ENCODE data around the gene BCDIN3D. TPM values are rescaled to one million over a fixed set of nuclear protein-coding genes. Genes with fewer than 3 reads are reported as not detected.
A peak's percentile ranks its signal among the peaks of the same experiment; 100 is the strongest.

Gene BCDIN3D
- total and polyA plus RNA-seq, 2 donors: 5.2 to 7.0 TPM

DNA sequence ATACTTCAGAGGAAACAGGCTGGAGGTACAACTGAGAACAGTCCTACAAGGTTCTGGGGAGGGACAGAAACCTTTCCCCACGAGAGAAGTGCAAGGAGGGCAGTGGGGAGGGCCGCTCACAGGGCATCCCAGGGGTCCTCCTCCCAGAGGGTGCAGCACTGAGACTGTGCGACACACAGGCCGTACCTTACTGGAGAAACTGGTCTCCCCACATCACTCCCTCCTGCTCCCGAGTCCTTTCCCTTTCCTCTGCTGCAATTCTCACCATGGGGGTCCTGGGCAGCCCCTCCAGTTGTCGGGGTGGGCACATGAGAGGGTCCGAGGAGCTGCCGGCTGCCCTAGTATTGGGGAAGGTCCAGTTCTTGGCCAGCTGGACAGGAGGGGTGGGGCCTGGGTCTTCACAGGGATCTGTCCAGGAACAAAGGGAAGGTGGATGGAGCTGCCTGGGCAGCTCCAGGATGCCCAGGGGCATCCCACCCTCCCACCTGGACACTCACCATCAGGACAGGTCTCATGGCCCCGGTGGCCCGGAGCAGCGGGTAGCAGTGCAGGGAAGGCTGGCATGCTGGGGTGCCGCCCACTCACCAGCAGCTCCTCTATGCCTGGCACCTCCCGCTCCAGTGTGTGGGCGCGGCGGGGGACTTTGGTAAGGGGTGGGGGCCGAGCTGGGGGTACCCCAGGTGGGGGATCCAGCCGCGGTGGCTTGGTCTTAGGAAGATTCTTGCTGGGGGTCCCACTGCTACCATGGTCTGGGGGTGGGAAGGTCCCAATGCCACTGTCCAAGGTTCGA is 50.5 kb downstream of the BCDIN3D start:
- H3K36me3 ChIP-seq (ENCODE audit: control insufficient read depth in 2 of 2, insufficient read depth in 2 of 2, low read length in 1 of 2): peaks cover 14 to 25% of the 10 kb centered on the region in 2 donors
- DNase-seq (ENCODE audit: low read depth in 6 of 9, low spot score in 9 of 9): no peak

DNA sequence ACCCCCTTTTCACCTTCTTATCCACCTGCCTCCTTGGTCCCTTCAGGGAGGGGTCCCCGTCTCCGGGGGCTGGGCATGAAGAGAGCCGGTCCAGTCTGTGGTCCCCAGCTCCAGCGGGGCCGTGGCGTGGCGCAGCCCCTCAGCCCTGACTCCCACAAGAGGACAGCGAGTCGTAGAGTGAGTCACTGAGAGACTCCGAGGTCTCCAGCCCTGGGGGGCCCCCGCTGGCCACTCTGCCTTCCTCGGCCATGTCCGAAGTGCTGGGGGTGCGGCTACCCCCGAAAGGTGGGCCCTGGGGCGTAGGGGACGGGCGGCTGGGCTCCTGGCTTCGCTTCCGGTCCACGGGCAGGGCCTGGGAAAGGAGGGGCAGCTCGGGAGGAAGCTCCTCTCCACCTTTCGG is 51.2 kb downstream of the BCDIN3D start:
- Histone ChIP-seq H3K36me3 (ENCODE audit: control insufficient read depth in 2 of 2, insufficient read depth in 2 of 2, low read length in 1 of 2) (peaks cover 8 to 18% of the 10 kb centered on the region in 2 donors), H3K4me1 (ENCODE audit: control insufficient read depth in 2 of 2, insufficient read depth in 2 of 2, low read length in 2 of 2) (no peaks in the 10 kb centered on the region), H3K27me3 (ENCODE audit: control insufficient read depth in 2 of 2, insufficient read depth in 1 of 2, low read length in 1 of 2) (no peaks in the 10 kb centered on the region), H3K4me3 (ENCODE audit: low read length in 2 of 2) (no peak overlapping the region), H3K9me3 (ENCODE audit: control insufficient read depth in 2 of 2, insufficient read depth in 1 of 2, low read length in 1 of 2) (no peaks in the 10 kb centered on the region), H3K27ac (ENCODE audit: low read depth in 1 of 2, low read length in 1 of 2) (no peak overlapping the region)
- 97% methylated on average over 23 of the region's 23 CpGs for WGBS
- no peak for DNase-seq (ENCODE audit: low read depth in 6 of 9, low spot score in 9 of 9)

More for the DNA sequence above, 50.5 kb downstream of the BCDIN3D start:
- H3K4me1 ChIP-seq (ENCODE audit: control insufficient read depth in 2 of 2, insufficient read depth in 2 of 2, low read length in 2 of 2): no peaks in the 10 kb centered on the region
- no peak overlapping the region for H3K4me3 ChIP-seq (ENCODE audit: low read length in 2 of 2)
- no peak overlapping the region for H3K27ac ChIP-seq (ENCODE audit: low read depth in 1 of 2, low read length in 1 of 2)
- no peaks in the 10 kb centered on the region for H3K9me3 ChIP-seq (ENCODE audit: control insufficient read depth in 2 of 2, insufficient read depth in 1 of 2, low read length in 1 of 2)
- 98% methylated on average over 20 of the region's 20 CpGs for WGBS
- no peaks in the 10 kb centered on the region for H3K27me3 ChIP-seq (ENCODE audit: control insufficient read depth in 2 of 2, insufficient read depth in 1 of 2, low read length in 1 of 2)

DNA sequence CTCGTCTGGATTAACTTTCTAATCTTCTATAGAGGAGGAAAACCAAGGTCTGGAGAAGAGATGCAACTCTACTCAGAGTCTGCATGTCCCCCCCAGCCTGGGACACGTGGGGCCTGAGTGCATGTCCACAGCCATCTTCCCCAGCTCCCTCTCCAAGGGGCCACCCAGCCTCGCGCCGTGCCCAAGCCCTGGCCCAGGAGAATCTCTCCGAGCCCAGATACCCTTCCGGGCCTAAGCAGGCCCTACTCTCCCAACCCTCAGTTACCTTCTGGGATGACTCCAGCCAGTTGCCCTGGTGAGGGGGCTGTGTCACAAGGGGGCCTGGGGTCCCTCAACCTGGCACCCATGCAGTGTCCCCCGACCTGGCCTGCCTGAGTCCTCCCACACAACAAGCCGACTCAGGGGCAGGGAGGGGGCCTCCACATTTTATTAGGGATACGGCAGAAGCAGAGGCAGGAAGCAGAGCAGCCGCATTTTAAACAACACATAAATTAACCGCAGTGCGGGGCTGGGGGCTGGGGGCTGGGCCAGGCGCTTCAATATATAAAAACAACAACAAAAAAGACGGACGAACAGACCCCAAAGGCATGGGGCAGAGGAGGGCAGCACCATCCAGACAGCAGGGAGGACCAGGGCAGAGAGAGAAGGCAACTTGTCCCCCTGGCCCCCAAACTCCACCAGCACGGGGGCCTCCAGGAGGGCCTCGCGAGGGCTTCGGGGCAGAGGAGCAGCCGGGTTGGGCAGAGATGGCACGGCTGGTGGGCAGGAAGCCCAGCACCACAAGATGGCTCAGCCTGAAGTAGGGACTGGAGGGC is 52.0 kb downstream of the BCDIN3D start:
- Histone ChIP-seq H3K9me3 (ENCODE audit: control insufficient read depth in 2 of 2, insufficient read depth in 1 of 2, low read length in 1 of 2) (no peaks in the 10 kb centered on the region), H3K4me1 (ENCODE audit: control insufficient read depth in 2 of 2, insufficient read depth in 2 of 2, low read length in 2 of 2) (no peaks in the 10 kb centered on the region), H3K4me3 (ENCODE audit: low read length in 2 of 2) (no peak overlapping the region), H3K27me3 (ENCODE audit: control insufficient read depth in 2 of 2, insufficient read depth in 1 of 2, low read length in 1 of 2) (no peaks in the 10 kb centered on the region), H3K36me3 (ENCODE audit: control insufficient read depth in 2 of 2, insufficient read depth in 2 of 2, low read length in 1 of 2) (peaks cover 3 to 12% of the 10 kb centered on the region in 2 donors), H3K27ac (ENCODE audit: low read depth in 1 of 2, low read length in 1 of 2) (peak overlapping the region in 1 of 2 donors; percentile 7)
- no peak for DNase-seq (ENCODE audit: low read depth in 6 of 9, low spot score in 9 of 9)
- whole genome bisulfite sequencing: 88% methylated on average over 22 of the region's 22 CpGs

DNA sequence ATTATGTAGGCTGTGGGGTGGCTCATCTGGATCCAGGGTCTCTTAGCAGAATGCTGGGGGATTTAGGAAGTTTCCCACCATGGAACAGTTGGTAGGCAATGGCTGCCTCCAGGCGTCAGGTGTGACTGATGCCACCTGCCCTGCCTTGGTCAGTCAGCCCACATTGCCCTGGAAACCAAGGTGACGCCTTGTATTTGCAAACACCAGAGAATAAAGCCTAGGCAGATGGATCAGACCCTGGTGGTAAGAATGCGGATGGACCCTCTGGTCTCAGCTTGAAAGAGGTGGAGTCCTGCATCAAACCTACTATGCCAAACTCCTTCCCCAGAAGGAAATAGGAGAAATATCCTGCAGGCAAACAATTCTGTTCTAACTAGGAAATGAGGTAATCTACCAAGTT is 52.9 kb downstream of the BCDIN3D start:
- 94% methylated on average over 3 of the region's 3 CpGs for WGBS
- H3K36me3 ChIP-seq (ENCODE audit: control insufficient read depth in 2 of 2, insufficient read depth in 2 of 2, low read length in 1 of 2): peaks cover 2 to 8% of the 10 kb centered on the region in 2 donors
- H3K4me1 ChIP-seq (ENCODE audit: control insufficient read depth in 2 of 2, insufficient read depth in 2 of 2, low read length in 2 of 2): no peaks in the 10 kb centered on the region
- no peak overlapping the region for H3K27ac ChIP-seq (ENCODE audit: low read depth in 1 of 2, low read length in 1 of 2)
- DNase-seq (ENCODE audit: low read depth in 6 of 9, low spot score in 9 of 9): no peak
- H3K9me3 ChIP-seq (ENCODE audit: control insufficient read depth in 2 of 2, insufficient read depth in 1 of 2, low read length in 1 of 2): no peaks in the 10 kb centered on the region
- no peak overlapping the region for H3K4me3 ChIP-seq (ENCODE audit: low read length in 2 of 2)
- no peaks in the 10 kb centered on the region for H3K27me3 ChIP-seq (ENCODE audit: control insufficient read depth in 2 of 2, insufficient read depth in 1 of 2, low read length in 1 of 2)

DNA sequence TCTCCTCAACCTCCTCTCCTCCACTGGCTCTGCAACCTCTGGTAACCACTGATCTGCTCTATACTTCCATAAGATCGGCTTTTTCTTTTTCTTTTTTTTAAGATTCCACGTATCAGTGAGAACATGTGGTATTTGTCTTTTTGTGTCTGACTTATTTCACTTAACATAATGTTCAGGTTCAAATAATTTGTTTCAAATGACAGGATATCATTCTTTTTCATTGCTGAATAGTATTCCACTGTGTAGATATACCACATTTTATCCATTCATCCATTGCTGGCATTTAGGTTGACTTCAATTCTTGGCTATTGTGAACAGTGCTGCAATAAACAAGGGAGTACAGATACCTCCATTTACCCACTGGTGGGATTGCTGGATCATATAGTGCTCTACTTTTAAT is 55.2 kb downstream of the BCDIN3D start:
- WGBS: over 99% methylated on average over 2 of the region's 2 CpGs
- peaks cover 2 to 5% of the 10 kb centered on the region in 2 donors for H3K36me3 ChIP-seq (ENCODE audit: control insufficient read depth in 2 of 2, insufficient read depth in 2 of 2, low read length in 1 of 2)
- no peaks in the 10 kb centered on the region for H3K4me1 ChIP-seq (ENCODE audit: control insufficient read depth in 2 of 2, insufficient read depth in 2 of 2, low read length in 2 of 2)
- H3K27ac ChIP-seq (ENCODE audit: low read depth in 1 of 2, low read length in 1 of 2): no peak overlapping the region
- H3K9me3 ChIP-seq (ENCODE audit: control insufficient read depth in 2 of 2, insufficient read depth in 1 of 2, low read length in 1 of 2): no peaks in the 10 kb centered on the region
- DNase-seq (ENCODE audit: low read depth in 6 of 9, low spot score in 9 of 9): no peak
- H3K4me3 ChIP-seq (ENCODE audit: low read length in 2 of 2): no peak overlapping the region
- H3K27me3 ChIP-seq (ENCODE audit: control insufficient read depth in 2 of 2, insufficient read depth in 1 of 2, low read length in 1 of 2): peaks cover 0 to 5% of the 10 kb centered on the region in 2 donors

Other genes with a start within 250 kb of the BCDIN3D start
- 0.09 TPM for gene FAM186B, start 237.5 kb downstream of the BCDIN3D start, total RNA-seq
- gene FAM186B, start 237.5 kb downstream of the BCDIN3D start, polyA plus RNA-seq: 0.09 TPM
- 4.9 TPM for gene PRPF40B, start 219.5 kb downstream of the BCDIN3D start, total RNA-seq
- 16.6 TPM for gene PRPF40B, start 219.5 kb downstream of the BCDIN3D start, polyA plus RNA-seq
- gene FMNL3, start 135.7 kb downstream of the BCDIN3D start, total RNA-seq: 26.1 TPM
- 9.8 TPM for gene FMNL3, start 135.7 kb downstream of the BCDIN3D start, polyA plus RNA-seq
- gene TMBIM6, start 101.5 kb downstream of the BCDIN3D start, total RNA-seq: 254 TPM
- gene TMBIM6, start 101.5 kb downstream of the BCDIN3D start, polyA plus RNA-seq: 161 TPM
- gene NCKAP5L, start 14.7 kb downstream of the BCDIN3D start, total RNA-seq: 5.6 TPM
- 17.5 TPM for gene NCKAP5L, start 14.7 kb downstream of the BCDIN3D start, polyA plus RNA-seq
- 0.24 TPM for gene FAIM2, start 60.8 kb upstream of the BCDIN3D start, total RNA-seq
- gene FAIM2, start 60.8 kb upstream of the BCDIN3D start, polyA plus RNA-seq: 0.41 TPM
- gene AQP2, start 107.6 kb upstream of the BCDIN3D start, total RNA-seq: 0.05 TPM
- gene AQP2, start 107.6 kb upstream of the BCDIN3D start, polyA plus RNA-seq: 0.05 TPM
- 0.09 TPM for gene AQP5, start 118.8 kb upstream of the BCDIN3D start, total RNA-seq
- 0.37 TPM for gene AQP5, start 118.8 kb upstream of the BCDIN3D start, polyA plus RNA-seq
- gene AQP6, start 129.8 kb upstream of the BCDIN3D start, total RNA-seq: not detected
- under 0.01 TPM for gene AQP6, start 129.8 kb upstream of the BCDIN3D start, polyA plus RNA-seq
- 50.1 TPM for gene RACGAP1, start 182.4 kb upstream of the BCDIN3D start, total RNA-seq
- 9.2 TPM for gene RACGAP1, start 182.4 kb upstream of the BCDIN3D start, polyA plus RNA-seq
- 1.3 TPM for gene ASIC1, start 214.5 kb upstream of the BCDIN3D start, total RNA-seq
- 3.6 TPM for gene ASIC1, start 214.5 kb upstream of the BCDIN3D start, polyA plus RNA-seq
- 38.2 TPM for gene SMARCD1, start 242.2 kb upstream of the BCDIN3D start, total RNA-seq
- gene SMARCD1, start 242.2 kb upstream of the BCDIN3D start, polyA plus RNA-seq: 19.9 TPM

Data from thymus (tissue), 11 donors.